GM19463 (cell line): ENCODE data around the gene PIH1D2.
A peak's percentile ranks its signal among the peaks of the same experiment; 100 is the strongest.
"Not testable (repeated sequence)": the region's sequence is repeated elsewhere in the genome, so short reads cannot be mapped to it uniquely, and the experiment has no call there.

Experiments
- ATAC-seq: cut with Tn5 transposase; IDR thresholded peaks from one replicate; pipeline ENCODE4 v1.9.1; 2021; ENCODE audit warnings: mild to moderate bottlenecking, moderate library complexity; ENCODE audit not compliant: unreplicated experiment

The PIH1D2 gene

DNA sequence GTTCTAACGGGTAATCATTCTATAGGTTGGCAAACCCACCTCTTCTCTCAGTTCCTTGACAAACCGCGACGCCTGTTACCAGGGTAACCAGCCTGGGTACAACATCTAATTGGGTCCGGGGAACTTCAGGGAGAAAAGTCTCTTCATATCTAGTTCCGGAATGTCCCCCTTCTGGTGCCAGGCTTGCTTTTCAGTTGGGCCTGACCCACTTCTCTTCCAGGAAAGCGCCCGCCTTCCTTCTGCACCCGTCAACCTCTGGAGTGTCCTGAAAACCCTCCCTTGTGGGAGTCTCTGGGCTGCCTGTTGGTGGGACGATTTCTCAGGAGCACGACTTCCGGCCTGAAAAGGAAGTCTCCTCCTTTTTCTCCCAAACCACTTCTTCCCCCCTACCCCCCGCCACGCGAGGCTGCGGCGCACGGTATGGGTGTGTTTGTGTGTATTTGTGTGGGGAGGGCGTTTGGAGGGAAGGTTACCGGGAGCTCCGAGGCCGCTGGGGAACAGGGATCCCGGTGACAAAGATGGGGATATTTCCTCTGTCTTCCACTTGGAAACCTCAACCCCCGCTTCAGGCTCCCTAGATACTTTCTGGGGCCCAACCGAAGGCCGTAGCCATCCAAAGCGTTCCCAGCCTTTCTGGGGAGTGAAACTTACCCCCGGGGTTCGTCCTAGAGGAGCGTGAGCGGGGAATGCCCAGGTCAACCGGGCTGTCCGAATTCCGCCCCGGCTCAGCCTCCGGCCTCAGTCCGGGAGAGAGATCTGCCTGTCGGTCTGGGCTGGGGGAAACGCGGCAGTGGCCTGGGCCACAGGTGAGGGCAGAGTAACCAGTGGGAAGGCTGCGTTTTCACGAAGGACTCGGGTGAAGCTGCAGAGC, at the start of gene PIH1D2, which contains the start of gene NKAPD1:
PIH1D2 (minus strand) TSS at position 77 of the 871 bp plus-strand sequence. CDS start 843 bp downstream, outside the sequence.
NKAPD1 (plus strand) TSS at position 359 of the 871 bp plus-strand sequence. CDS start 1,276 bp downstream, outside the sequence.
- ATAC-seq = peak; percentile 91

- ATAC-seq = no peak
Observed at GRCh38 chr11:112123129-112123528, 49.3 kb upstream of the PIH1D2 start.

DNA sequence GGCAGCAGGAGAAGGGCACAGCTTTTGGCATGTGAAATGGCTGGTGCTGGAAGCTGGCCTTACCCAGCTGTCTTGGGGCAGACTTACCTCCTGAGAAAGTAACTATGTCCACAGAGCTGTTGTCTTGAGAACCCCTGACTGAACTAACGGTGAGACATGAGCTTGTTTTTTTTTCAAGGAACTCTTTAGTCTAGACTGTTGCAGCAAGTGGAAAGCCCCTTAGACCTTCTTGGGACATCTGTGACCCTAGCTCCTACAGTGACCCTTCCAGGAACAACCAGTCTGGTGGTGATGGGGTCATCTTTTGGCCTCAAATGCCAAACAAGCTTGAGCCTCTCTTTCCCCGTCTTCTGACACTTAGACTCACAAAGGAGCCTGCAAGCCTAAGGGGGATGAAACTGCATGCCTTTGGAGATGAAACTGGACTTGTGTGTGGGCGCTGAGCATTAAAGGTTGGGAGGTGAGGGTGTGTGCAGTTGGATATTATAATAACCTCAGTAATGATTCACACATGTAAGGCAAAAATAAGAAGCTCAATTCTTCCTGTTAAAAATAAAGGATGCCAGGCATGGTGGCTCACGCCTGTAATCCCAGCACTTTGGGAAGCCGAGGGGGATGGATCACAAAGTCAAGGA, 48.3 kb upstream of the PIH1D2 start:
- no peak for ATAC-seq

GRCh38 chr11:112118176-112118575, 44.4 kb upstream of the PIH1D2 start:
- no peak for ATAC-seq

DNA sequence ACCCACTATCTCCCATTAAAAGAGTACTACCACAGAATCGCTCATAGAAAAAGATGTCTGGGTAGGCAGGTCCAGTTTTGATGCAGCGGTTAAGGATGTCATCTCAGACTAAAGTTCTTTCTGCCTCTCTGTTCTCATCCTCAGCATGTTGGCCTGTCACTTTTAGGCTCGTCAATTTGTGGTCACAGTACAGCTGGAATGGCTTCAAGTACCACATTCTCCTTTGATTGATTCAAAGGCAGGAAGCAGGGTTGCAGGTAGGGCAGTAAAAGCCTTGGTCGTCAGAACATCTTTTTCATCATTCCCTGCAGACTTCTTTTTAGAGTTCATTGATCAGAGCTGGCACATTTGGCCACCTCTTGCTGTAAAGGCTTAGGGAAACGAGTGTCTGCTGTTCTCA, 41.6 kb upstream of the PIH1D2 start:
- no peak for ATAC-seq

DNA sequence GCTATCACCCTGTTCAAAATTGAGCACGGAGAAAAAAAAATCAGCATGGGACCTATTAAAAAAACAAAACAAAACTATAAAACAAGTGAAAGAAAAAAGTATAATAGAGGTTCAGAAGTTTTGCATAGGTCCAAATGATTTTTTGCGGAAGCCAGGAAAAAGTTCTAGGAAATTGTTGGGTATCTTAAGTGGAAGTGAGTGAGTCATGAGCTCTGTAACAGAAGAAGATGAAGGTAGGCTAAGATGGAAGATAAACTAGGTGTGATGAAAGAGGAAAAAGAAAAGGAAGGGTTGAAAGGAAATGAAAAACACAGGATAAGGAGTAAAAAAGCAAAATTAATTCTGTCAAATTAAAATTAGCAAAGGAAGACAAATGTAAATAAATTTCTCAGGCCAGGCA, 40.6 kb upstream of the PIH1D2 start:
- no peak for ATAC-seq

GRCh38 chr11:112113539-112114457, 40.0 kb upstream of the PIH1D2 start:
- no peak for ATAC-seq

GRCh38 chr11:112106070-112106469, 32.3 kb upstream of the PIH1D2 start:
- ATAC-seq = no peak

- ATAC-seq = no peak
Observed at GRCh38 chr11:112103446-112103845, 29.6 kb upstream of the PIH1D2 start.

DNA sequence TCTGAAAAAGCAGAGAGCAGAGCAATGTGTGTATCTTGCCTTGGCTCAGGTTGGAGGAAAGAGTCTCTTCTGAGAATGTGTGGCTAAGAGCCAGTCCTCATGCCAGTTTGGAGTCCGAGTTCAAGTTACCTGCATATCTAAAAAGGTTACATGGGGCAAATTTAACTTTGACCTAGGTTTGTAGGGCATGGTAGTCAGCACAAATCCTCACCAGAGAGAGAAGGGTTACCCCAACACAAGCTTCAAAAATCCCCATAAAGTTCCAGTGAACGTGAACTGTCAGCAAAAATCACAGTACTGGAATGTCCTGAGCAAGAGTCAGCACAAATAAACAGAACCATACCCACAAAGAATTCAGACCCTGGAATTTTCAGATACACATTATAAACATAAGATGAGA, 26.6 kb upstream of the PIH1D2 start:
- ATAC-seq = no peak

GRCh38 chr11:112097734-112098528, 24.1 kb upstream of the PIH1D2 start:
- ATAC-seq = no peak

- no peak for ATAC-seq
Observed at GRCh38 chr11:112096194-112096593, 22.4 kb upstream of the PIH1D2 start.

DNA sequence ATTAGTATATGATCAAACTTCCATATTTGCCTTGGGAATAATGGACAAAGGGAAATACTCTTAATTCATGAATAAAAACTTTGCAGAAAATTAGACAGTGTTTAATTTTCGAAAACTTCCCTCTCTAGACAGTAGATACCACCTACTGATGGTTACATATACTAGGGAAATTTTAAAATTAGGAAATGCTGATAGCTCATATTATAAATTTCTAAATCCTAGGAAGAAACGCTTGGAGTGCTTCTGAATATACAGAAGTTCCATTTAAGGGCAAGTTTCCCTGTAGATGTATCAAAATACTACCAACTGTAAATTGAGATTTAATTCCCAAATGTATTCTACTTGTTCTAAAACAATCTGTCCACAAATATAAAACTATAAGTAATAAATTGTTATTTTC, 21.5 kb upstream of the PIH1D2 start:
- not testable (repeated sequence) for ATAC-seq

GRCh38 chr11:112087212-112087611, 13.4 kb upstream of the PIH1D2 start:
- ATAC-seq = no peak

DNA sequence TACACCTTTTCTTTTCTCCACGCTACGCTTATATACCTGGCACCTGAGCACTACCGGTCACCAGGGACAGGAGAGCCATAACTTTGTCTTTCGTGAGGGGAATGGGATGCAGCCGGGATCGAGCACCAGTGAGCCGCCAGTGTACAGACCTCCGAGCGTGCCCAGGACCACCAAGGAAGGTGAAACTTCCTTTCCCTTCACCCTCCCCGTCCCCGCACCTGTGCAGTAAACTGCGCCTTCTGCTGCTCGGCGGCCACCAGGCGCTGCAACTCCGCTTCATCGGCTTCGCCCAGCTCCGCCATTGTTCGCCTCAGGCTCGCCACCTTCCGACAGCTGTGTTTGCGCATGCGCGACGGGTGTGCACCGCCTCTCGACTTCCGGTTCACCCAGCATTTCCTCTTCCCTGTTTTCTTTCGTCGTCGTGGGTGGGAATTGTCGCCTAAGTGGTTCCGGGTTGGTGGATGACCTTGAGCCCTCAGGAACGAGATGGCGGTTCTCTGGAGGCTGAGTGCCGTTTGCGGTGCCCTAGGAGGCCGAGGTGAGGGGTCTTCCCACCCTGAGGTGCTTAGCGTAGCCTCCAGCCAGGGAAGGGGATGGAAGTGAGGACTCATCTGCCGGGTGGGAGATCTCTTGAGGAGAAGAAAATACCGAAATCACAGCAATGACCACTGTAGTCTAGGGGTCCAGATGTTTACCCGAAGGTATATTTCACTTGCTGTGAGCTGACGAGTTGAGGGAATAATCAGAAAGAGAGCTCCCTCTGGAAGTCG, 12.8 kb upstream of the PIH1D2 start, which contains the start of the genes SDHD and TIMM8B:
SDHD (plus strand) TSS at position 452 of the 770 bp plus-strand sequence; CDS start at position 487, 35 bp downstream.
TIMM8B (minus strand) TSS at position 335 of the 770 bp plus-strand sequence; CDS start at position 302, 33 bp downstream.
- peak; percentile 92 for ATAC-seq

GRCh38 chr11:112085822-112086421, 12.1 kb upstream of the PIH1D2 start:
- peak; percentile 27 for ATAC-seq

DNA sequence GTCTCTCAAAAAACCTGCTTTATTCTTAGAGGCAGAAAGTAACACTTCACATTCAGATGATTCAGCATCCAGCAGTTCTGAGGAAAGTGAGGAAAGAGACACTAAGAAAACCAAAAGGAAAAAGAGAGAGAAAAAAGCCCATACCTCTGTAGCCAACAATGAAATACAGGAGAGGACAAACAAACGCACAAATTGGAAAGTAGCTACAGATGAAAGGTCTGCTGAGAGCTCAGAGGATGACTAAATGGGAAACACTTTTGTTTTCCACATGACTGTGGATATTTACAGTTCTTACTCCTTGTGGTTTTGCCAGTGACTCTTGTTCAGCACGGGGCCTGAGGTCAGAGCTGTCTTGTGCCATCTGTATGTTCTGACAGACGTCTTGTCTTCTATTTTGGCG, 8.9 kb upstream of the PIH1D2 start:
- ATAC-seq = no peak

DNA sequence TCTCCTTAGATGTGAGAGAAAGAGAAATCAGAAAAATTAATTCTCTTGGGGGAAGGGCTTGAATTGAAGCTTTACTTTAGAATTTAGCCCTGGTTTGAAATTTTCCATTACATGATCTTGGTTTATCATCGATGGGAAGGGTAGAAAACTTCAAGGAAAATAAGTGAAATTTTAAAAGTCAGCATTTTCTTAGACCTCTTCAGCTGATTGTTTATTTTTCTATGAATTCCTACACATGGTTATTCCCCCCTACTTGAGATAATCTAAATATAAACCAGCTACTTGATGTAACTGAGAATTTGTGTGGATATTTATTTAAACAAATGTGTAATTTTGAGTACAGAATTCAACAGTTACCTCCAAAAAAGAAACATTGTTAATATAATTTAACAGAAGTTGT, 10.9 kb downstream of the PIH1D2 start:
- no peak for ATAC-seq

DNA sequence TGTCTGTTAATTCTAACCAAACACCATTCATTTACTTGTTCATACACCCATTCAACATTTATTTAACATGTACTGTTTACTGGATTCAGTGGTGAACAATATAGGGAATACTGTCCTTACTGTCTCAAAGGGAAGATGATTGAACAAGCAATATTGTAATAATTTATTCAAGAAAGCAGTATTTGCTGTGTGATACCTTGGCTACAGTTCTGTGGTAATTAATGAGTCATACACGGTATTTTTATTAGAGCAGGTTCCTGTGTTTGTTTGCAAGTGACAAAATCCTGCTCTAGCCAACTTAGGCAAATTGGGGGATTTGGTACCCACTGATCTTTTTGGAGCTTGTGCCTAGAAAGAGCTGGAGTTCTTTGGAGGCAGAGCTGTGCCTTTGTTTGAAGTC, 15.7 kb downstream of the PIH1D2 start:
- ATAC-seq = no peak
